ENCODE results near the gene BMPR1A.

GRCh38 chr10:86730227-86730626 lies 26.2 kb upstream of the BMPR1A start:
- no peak for TF ChIP-seq POLR2A (IDR thresholded peaks at IDR 0.05)
- TF ChIP-seq CTCF (IDR thresholded peaks at IDR 0.05), result no peak
- no peak for TF ChIP-seq EP300 (IDR thresholded peaks at IDR 0.05)
